HTR-8/SVneo (cell line): ENCODE data around the gene STMP1.
"Not testable (repeated sequence)": the region's sequence is repeated elsewhere in the genome, so short reads cannot be mapped to it uniquely, and the experiment has no call there.

ENCODE experiments used
- DNase-seq: peaks from one replicate; pipeline ENCODE4 v3.0.0; 2011; ENCODE audit warnings: low spot score, mixed read lengths; ENCODE audit not compliant: insufficient read length
- FAIRE-seq: peaks from 2 replicates; lab custom pipeline; 2011; peaks lifted over from hg19 to GRCh38; lab: Jason Lieb, UNC

STMP1 gene

GRCh38 chr7:135662123-135662372 lies 266 bp upstream of the STMP1 start:
- DNase-seq, result no peak

GRCh38 chr7:135664046-135664589 lies 1.8 kb downstream of the STMP1 start:
- FAIRE-seq, result no peak
- no peak for DNase-seq

More at GRCh38 chr7:135662123-135662372, 266 bp upstream of the STMP1 start:
- FAIRE-seq, result no peak

- DNase-seq (no peak), FAIRE-seq (no peak)
Observed at GRCh38 chr7:135665042-135665441, 2.7 kb downstream of the STMP1 start.

- DNase-seq (no peak), FAIRE-seq (no peak)
Observed at GRCh38 chr7:135666156-135666555, 3.8 kb downstream of the STMP1 start.

GRCh38 chr7:135666846-135667245 lies 4.5 kb downstream of the STMP1 start:
- no peak for FAIRE-seq

GRCh38 chr7:135667626-135668025 lies 5.3 kb downstream of the STMP1 start:
- DNase-seq, FAIRE-seq: not testable (repeated sequence)

More at GRCh38 chr7:135666846-135667245, 4.5 kb downstream of the STMP1 start:
- no peak for DNase-seq

- not testable (repeated sequence) for FAIRE-seq, DNase-seq
Observed at GRCh38 chr7:135668852-135669395, 6.6 kb downstream of the STMP1 start.

GRCh38 chr7:135669774-135670173 lies 7.5 kb downstream of the STMP1 start:
- FAIRE-seq, result no peak

GRCh38 chr7:135670179-135670578 lies 7.9 kb downstream of the STMP1 start:
- no peak for DNase-seq
- no peak for FAIRE-seq

More at GRCh38 chr7:135669774-135670173, 7.5 kb downstream of the STMP1 start:
- DNase-seq, result no peak

- DNase-seq (peak; percentile 41), FAIRE-seq (no peak)
Observed at GRCh38 chr7:135672560-135673359, 10.4 kb downstream of the STMP1 start.

- no peak for DNase-seq
- no peak for FAIRE-seq
Observed at GRCh38 chr7:135673360-135673706, 11.0 kb downstream of the STMP1 start.

- no peak for DNase-seq
- FAIRE-seq, result no peak
Observed at GRCh38 chr7:135678612-135679575, 16.6 kb downstream of the STMP1 start.

GRCh38 chr7:135681762-135682161 lies 19.4 kb downstream of the STMP1 start:
- no peak for DNase-seq
- FAIRE-seq, result no peak

- FAIRE-seq (no peak), DNase-seq (no peak)
Observed at GRCh38 chr7:135682191-135682590, 19.9 kb downstream of the STMP1 start.

- FAIRE-seq (no peak), DNase-seq (no peak)
Observed at GRCh38 chr7:135683609-135684008, 21.3 kb downstream of the STMP1 start.

GRCh38 chr7:135684136-135684535 lies 21.8 kb downstream of the STMP1 start:
- FAIRE-seq, result no peak
- DNase-seq, result no peak

GRCh38 chr7:135684699-135685098 lies 22.4 kb downstream of the STMP1 start:
- FAIRE-seq (no peak), DNase-seq (no peak)

GRCh38 chr7:135685306-135686084 lies 23.2 kb downstream of the STMP1 start:
- DNase-seq, result no peak
- FAIRE-seq, result no peak

- FAIRE-seq (no peak), DNase-seq (no peak)
Observed at GRCh38 chr7:135687466-135687865, 25.2 kb downstream of the STMP1 start.

GRCh38 chr7:135690566-135690965 lies 28.3 kb downstream of the STMP1 start:
- FAIRE-seq, result no peak
- no peak for DNase-seq
